DOHH2 (cell line): Measurements from ENCODE around the gene GCAT.

ENCODE experiments used
- H3F3A ChIP-seq: fragments of 200-600 bp; sonication (generic), shearing (Covaris generic); 2 replicates; pipeline ENCODE4 v1.6.0; 2016; ENCODE audit warnings: antibody characterized with exemption, mild to moderate bottlenecking; ENCODE audit not compliant: control insufficient read depth, insufficient read depth
- H3K27ac ChIP-seq: fragments of 200-600 bp; sonication (generic); 2 replicates; pipeline ENCODE4 v1.5.1; 2014; ENCODE audit warnings: low read depth, mild to moderate bottlenecking, low read length, moderate library complexity
- H3K27me3 ChIP-seq: fragments of 200-600 bp; sonication (generic); 2 replicates; pipeline ENCODE4 v1.6.1; 2014; ENCODE audit warnings: mild to moderate bottlenecking, low read length, mixed read lengths; ENCODE audit not compliant: control insufficient read depth
- H3K36me3 ChIP-seq: fragments of 200-600 bp; sonication (generic); 2 replicates; pipeline ENCODE4 v1.6.1; 2014; ENCODE audit warnings: mild to moderate bottlenecking, low read length, moderate library complexity, mixed read lengths; ENCODE audit not compliant: control insufficient read depth
- H3K4me1 ChIP-seq: fragments of 200-600 bp; sonication (generic); 2 replicates; pipeline ENCODE4 v1.6.1; 2014; ENCODE audit warnings: mild to moderate bottlenecking, low read length, mixed read lengths; ENCODE audit not compliant: control insufficient read depth
- H3K4me2 ChIP-seq: fragments of 200-600 bp; sonication (generic); 2 replicates; pipeline ENCODE4 v1.6.0; 2014; ENCODE audit warnings: mild to moderate bottlenecking, low read length, moderate library complexity
- H3K4me3 ChIP-seq: fragments of 200-600 bp; sonication (generic); 2 replicates; pipeline ENCODE4 v1.5.1; 2014; ENCODE audit warnings: mild to moderate bottlenecking, low read length, mixed read lengths
- H3K79me2 ChIP-seq: fragments of 200-600 bp; sonication (generic); 2 replicates; pipeline ENCODE4 v1.6.1; 2014; ENCODE audit warnings: mild to moderate bottlenecking, low read length, mixed read lengths; ENCODE audit not compliant: control insufficient read depth
- H3K9me2 ChIP-seq: fragments of 200-600 bp; sonication (generic); replicated peaks from 2 replicates; pipeline ENCODE4 v1.6.1; 2014; ENCODE audit warnings: mild to moderate bottlenecking, low read length, mixed read lengths; ENCODE audit not compliant: control insufficient read depth
- H3K9me3 ChIP-seq: fragments of 200-600 bp; sonication (generic); 2 replicates; pipeline ENCODE4 v1.6.1; 2014; ENCODE audit warnings: antibody characterized with exemption, low read length, mixed read lengths; ENCODE audit not compliant: control insufficient read depth, insufficient read depth
- H4K20me1 ChIP-seq: fragments of 200-600 bp; sonication (generic); 2 replicates; pipeline ENCODE4 v1.6.0; 2014; ENCODE audit warnings: low read depth, mild to moderate bottlenecking, antibody characterized with exemption, low read length, moderate library complexity; ENCODE audit not compliant: control insufficient read depth, insufficient read depth
- CTCF ChIP-seq: fragments of 200-600 bp; sonication (generic); IDR thresholded peaks from one replicate; pipeline ENCODE4 v1.5.1; 2014; ENCODE audit warnings: antibody characterized with exemption, mild to moderate bottlenecking, low read depth, low read length; ENCODE audit not compliant: poor library complexity, severe bottlenecking
- EZH2phosphoT487 ChIP-seq: fragments of 200-600 bp; sonication (generic); IDR thresholded peaks from 2 replicates; pipeline ENCODE4 v1.6.1; 2017; ENCODE audit warnings: borderline replicate concordance, mild to moderate bottlenecking, antibody characterized with exemption, low read length, moderate library complexity, mixed read lengths

GCAT gene

DNA sequence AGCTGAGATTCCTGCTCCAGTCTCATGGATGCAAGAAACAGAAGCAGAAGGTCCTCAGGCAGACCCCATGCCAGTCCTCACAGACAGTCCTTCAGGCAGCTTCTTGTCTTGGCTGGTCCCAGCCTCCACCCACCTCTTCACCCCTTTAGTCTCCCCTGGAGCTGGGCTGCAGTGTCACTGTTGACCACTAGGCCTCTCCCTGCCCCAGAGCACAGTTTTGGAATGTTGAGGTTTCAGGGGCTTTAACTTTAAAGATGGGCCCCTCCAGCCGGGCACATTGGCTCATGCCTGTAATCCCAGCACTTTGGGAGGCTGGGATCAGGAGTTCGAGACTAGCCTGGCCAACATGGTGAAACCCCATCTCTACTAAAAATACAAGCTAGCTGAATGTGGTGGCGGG is 39.5 kb upstream of the GCAT start:
- no peaks in the 10 kb centered on the region for H3K27me3 ChIP-seq
- H3K27ac ChIP-seq, result no peak overlapping the region
- H3K4me2 ChIP-seq, result no peak overlapping the region
- no peak overlapping the region for H3K4me3 ChIP-seq
- TF ChIP-seq EZH2phosphoT487, result no peak
- peak; percentile 52 for TF ChIP-seq CTCF
- H3K4me1 ChIP-seq, result no peaks in the 10 kb centered on the region
- no peaks in the 10 kb centered on the region for H3K36me3 ChIP-seq
- H3K79me2 ChIP-seq, result no peaks in the 10 kb centered on the region
- H3K9me3 ChIP-seq, result no peaks in the 10 kb centered on the region
- H4K20me1 ChIP-seq, result no peaks in the 10 kb centered on the region
- H3K9me2 ChIP-seq, result no peaks in the 10 kb centered on the region
- no peaks in the 10 kb centered on the region for H3F3A ChIP-seq

GRCh38 chr22:37769056-37769455 is 38.7 kb upstream of the GCAT start:
- no peaks in the 10 kb centered on the region for H3K36me3 ChIP-seq
- H3K9me2 ChIP-seq, result no peaks in the 10 kb centered on the region
- TF ChIP-seq EZH2phosphoT487 (no peak), CTCF (no peak)
- H3K4me3 ChIP-seq, result no peak overlapping the region
- H3F3A ChIP-seq, result no peaks in the 10 kb centered on the region
- H3K27ac ChIP-seq, result no peak overlapping the region
- no peaks in the 10 kb centered on the region for H3K79me2 ChIP-seq
- no peak overlapping the region for H3K4me2 ChIP-seq
- H3K9me3 ChIP-seq, result no peaks in the 10 kb centered on the region
- H3K4me1 ChIP-seq, result no peaks in the 10 kb centered on the region
- no peaks in the 10 kb centered on the region for H4K20me1 ChIP-seq
- no peaks in the 10 kb centered on the region for H3K27me3 ChIP-seq

DNA sequence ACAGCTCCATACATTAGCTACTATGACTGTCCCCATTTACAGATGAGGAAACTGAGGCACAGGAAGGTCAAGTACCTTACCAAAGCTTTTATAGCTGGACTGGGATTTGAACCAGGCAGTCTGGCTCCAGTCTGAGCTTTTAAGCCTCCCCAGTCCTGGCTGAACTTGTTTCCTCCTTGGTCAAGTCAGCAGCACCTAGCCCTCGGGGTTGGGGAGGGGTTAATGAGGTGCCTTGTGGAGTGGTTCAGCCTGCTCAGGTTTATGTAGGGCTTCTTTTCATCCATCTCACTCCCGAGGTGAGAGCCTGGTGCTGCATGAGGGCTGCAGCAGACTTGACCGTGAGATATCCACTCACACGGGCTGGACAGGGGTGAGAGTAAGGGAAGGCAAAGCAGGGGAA is 36.7 kb upstream of the GCAT start:
- Histone ChIP-seq H3K27me3 (no peaks in the 10 kb centered on the region), H3K79me2 (no peaks in the 10 kb centered on the region), H4K20me1 (no peaks in the 10 kb centered on the region), H3F3A (no peaks in the 10 kb centered on the region), H3K4me2 (no peak overlapping the region), H3K9me3 (no peaks in the 10 kb centered on the region), H3K27ac (no peak overlapping the region), H3K9me2 (no peaks in the 10 kb centered on the region), H3K36me3 (no peaks in the 10 kb centered on the region), H3K4me1 (no peaks in the 10 kb centered on the region), H3K4me3 (no peak overlapping the region)
- TF ChIP-seq CTCF (no peak), EZH2phosphoT487 (no peak)

- no peak overlapping the region for H3K4me2 ChIP-seq
- H3K27ac ChIP-seq, result no peak overlapping the region
- H3K4me1 ChIP-seq, result no peaks in the 10 kb centered on the region
- H3K36me3 ChIP-seq, result no peaks in the 10 kb centered on the region
- H3K4me3 ChIP-seq, result no peak overlapping the region
- H3K27me3 ChIP-seq, result no peaks in the 10 kb centered on the region
- no peaks in the 10 kb centered on the region for H4K20me1 ChIP-seq
- no peaks in the 10 kb centered on the region for H3K9me3 ChIP-seq
- TF ChIP-seq EZH2phosphoT487, result no peak
- no peak for TF ChIP-seq CTCF
- H3K79me2 ChIP-seq, result no peaks in the 10 kb centered on the region
- H3K9me2 ChIP-seq, result no peaks in the 10 kb centered on the region
- H3F3A ChIP-seq, result no peaks in the 10 kb centered on the region
Observed at GRCh38 chr22:37771702-37772427, 35.9 kb upstream of the GCAT start.
